Activated naive CD8-positive, alpha-beta T cell treated with anti-CD3 and anti-CD28 coated beads for 36 hours (primary cell): ENCODE data around the gene KRCC1. TPM values are rescaled to one million over a fixed set of nuclear protein-coding genes. Genes with fewer than 3 reads are reported as not detected.

Source experiments
- total RNA-seq, 2 experiments: library from RNA; stranded (reverse); gene quantifications; one replicate each; pipeline ENCODE4 v1.2.3, GENCODE V29; 2021

KRCC1 gene
- total RNA-seq, 2 experiments from 2014 or later, result 10.6 to 11.9 TPM

Other genes starting within 250 kb of the KRCC1 start
- 1 to 10 TPM; 1.1 to 1.3 TPM for gene RGPD2, start 230.0 kb downstream of the KRCC1 start, total RNA-seq
- gene RNU2-63P, start 39.2 kb downstream of the KRCC1 start, total RNA-seq, result 10 to 100 TPM; 39.1 to 40.1 TPM
- not detected for gene SMYD1, start 12.0 kb upstream of the KRCC1 start, total RNA-seq
- not detected for gene FABP1, start 72.3 kb upstream of the KRCC1 start, total RNA-seq
- gene THNSL2, start 114.6 kb upstream of the KRCC1 start, total RNA-seq, result 1 to 10 TPM; 1.0 to 1.3 TPM